H9 (cell line): ENCODE data around the gene NAPSA. TPM values are rescaled to one million over a fixed set of nuclear protein-coding genes. Genes with fewer than 3 reads are reported as not detected.

ENCODE experiments used
- DNase-seq: peaks from one replicate; pipeline ENCODE4 v3.0.0-alpha.2; 2017
- H2AFZ ChIP-seq: one replicate; pipeline ENCODE4 v1.6.1; 2013; ENCODE audit warnings: mild to moderate bottlenecking, low read length, control low read depth, moderate library complexity
- H2AK5ac ChIP-seq: 2 replicates; pipeline ENCODE4 v1.6.1; 2013; ENCODE audit warnings: low read length, control low read depth, mixed read lengths; ENCODE audit not compliant: insufficient read length
- H2BK120ac ChIP-seq: one replicate; pipeline ENCODE4 v1.6.1; 2013; ENCODE audit warnings: low read depth, mild to moderate bottlenecking, low read length, control low read depth, inconsistent platforms; ENCODE audit not compliant: poor library complexity, severe bottlenecking
- H2BK12ac ChIP-seq: 2 replicates; pipeline ENCODE4 v1.6.1; 2013; ENCODE audit warnings: low read length, control low read depth, mixed read lengths, low read depth; ENCODE audit not compliant: insufficient read length
- H2BK15ac ChIP-seq: 2 replicates; pipeline ENCODE4 v1.6.1; 2013; ENCODE audit warnings: low read depth, low read length, control low read depth
- H2BK20ac ChIP-seq: one replicate; pipeline ENCODE4 v1.6.1; 2013; ENCODE audit warnings: low read depth, mild to moderate bottlenecking, low read length, control low read depth, inconsistent platforms; ENCODE audit not compliant: poor library complexity, severe bottlenecking
- H2BK5ac ChIP-seq: 2 replicates; pipeline ENCODE4 v1.6.1; 2013; ENCODE audit warnings: low read length, control low read depth, mixed read lengths; ENCODE audit not compliant: insufficient read length
- H3K14ac ChIP-seq: 2 replicates; pipeline ENCODE4 v1.6.1; 2013; ENCODE audit warnings: low read length, control low read depth; ENCODE audit not compliant: insufficient read depth
- H3K18ac ChIP-seq: 2 replicates; pipeline ENCODE4 v1.6.1; 2013; ENCODE audit warnings: low read depth, mild to moderate bottlenecking, mixed read lengths, low read length, control low read depth; ENCODE audit not compliant: insufficient read length
- H3K23ac ChIP-seq: 2 replicates; pipeline ENCODE4 v1.6.1; 2013; ENCODE audit warnings: low read length, control low read depth, mixed read lengths, low read depth; ENCODE audit not compliant: insufficient read length
- H3K23me2 ChIP-seq: 2 replicates; pipeline ENCODE4 v1.6.1; 2013; ENCODE audit warnings: low read depth, mild to moderate bottlenecking, mixed read lengths, low read length, control low read depth; ENCODE audit not compliant: insufficient read length, poor library complexity, severe bottlenecking
- H3K27ac ChIP-seq: 2 replicates; pipeline ENCODE4 v1.5.1; 2013; ENCODE audit warnings: low read length, control low read depth, mixed read lengths, low read depth; ENCODE audit not compliant: insufficient read length
- H3K27me3 ChIP-seq: 2 replicates; pipeline ENCODE4 v1.6.1; 2013; ENCODE audit warnings: low read length, control low read depth, inconsistent platforms; ENCODE audit not compliant: insufficient read depth
- H3K4ac ChIP-seq: 2 replicates; pipeline ENCODE4 v1.6.1; 2013; ENCODE audit warnings: low read depth, mild to moderate bottlenecking, control low read depth, inconsistent platforms, low read length, moderate library complexity
- H3K4me1 ChIP-seq: 2 replicates; pipeline ENCODE4 v1.6.1; 2013; ENCODE audit warnings: low read length, control low read depth, inconsistent platforms; ENCODE audit not compliant: insufficient read depth
- H3K4me2 ChIP-seq: 2 replicates; pipeline ENCODE4 v1.6.1; 2013; ENCODE audit warnings: low read length, control low read depth, mixed read lengths; ENCODE audit not compliant: insufficient read length, insufficient read depth
- H3K56ac ChIP-seq: 2 replicates; pipeline ENCODE4 v1.6.1; 2013; ENCODE audit warnings: low read depth, mild to moderate bottlenecking, mixed read lengths, low read length, control low read depth; ENCODE audit not compliant: insufficient read length
- H3K79me1 ChIP-seq: 2 replicates; pipeline ENCODE4 v1.6.1; 2013; ENCODE audit warnings: low read depth, mild to moderate bottlenecking, moderate library complexity, low read length, control low read depth, inconsistent platforms; ENCODE audit not compliant: insufficient read depth, poor library complexity, severe bottlenecking
- H3K79me2 ChIP-seq: 2 replicates; pipeline ENCODE4 v1.6.1; 2013; ENCODE audit warnings: low read length, control low read depth, inconsistent platforms; ENCODE audit not compliant: insufficient read depth
- H3K9ac ChIP-seq: 2 replicates; pipeline ENCODE4 v1.6.1; 2013; ENCODE audit warnings: low read length, control low read depth, mixed read lengths; ENCODE audit not compliant: insufficient read length; ENCODE audit errors: extremely low read depth
- H3K9me3 ChIP-seq: one replicate; pipeline ENCODE4 v1.6.1; 2013; ENCODE audit warnings: low read depth, low read length, inconsistent platforms; ENCODE audit not compliant: control insufficient read depth
- H3T11ph ChIP-seq: one replicate; pipeline ENCODE4 v1.6.1; 2013; ENCODE audit warnings: mild to moderate bottlenecking, low read length, control low read depth, inconsistent platforms
- H4K20me1 ChIP-seq: one replicate; pipeline ENCODE4 v1.6.1; 2013; ENCODE audit not compliant: control insufficient read depth, insufficient read length, insufficient read depth
- H4K5ac ChIP-seq: 2 replicates; pipeline ENCODE4 v1.6.1; 2013; ENCODE audit warnings: low read depth, mild to moderate bottlenecking, mixed read lengths, low read length, control low read depth; ENCODE audit not compliant: insufficient read length
- H4K8ac ChIP-seq: replicated peaks from 2 replicates; pipeline ENCODE4 v1.6.1; 2013; ENCODE audit warnings: low read length, control low read depth, mixed read lengths, low read depth; ENCODE audit not compliant: insufficient read length
- H4K91ac ChIP-seq: 2 replicates; pipeline ENCODE4 v1.6.1; 2013; ENCODE audit warnings: low read depth, mild to moderate bottlenecking, moderate library complexity, mixed read lengths, low read length, control low read depth; ENCODE audit not compliant: insufficient read length
- H3K27ac Mint-ChIP-seq, 3 experiments: 2 replicates in 2 of 3; 3 replicates in 1 of 3; pipeline ENCODE4 v1.8.0; 2020 to 2021; ENCODE audit warnings: mixed read lengths in 3 of 3, mild to moderate bottlenecking in 1 of 3, moderate library complexity in 1 of 3
- H3K27me3 Mint-ChIP-seq: 2 replicates; pipeline ENCODE4 v1.8.0; 2021; ENCODE audit warnings: low read depth, mild to moderate bottlenecking, moderate library complexity, mixed read lengths
- H3K36me3 Mint-ChIP-seq, 3 experiments: 2 replicates in 2 of 3; 3 replicates in 1 of 3; pipeline ENCODE4 v1.8.0; 2020 to 2021; ENCODE audit warnings: low read depth in 3 of 3, mixed read lengths in 3 of 3; ENCODE audit not compliant: insufficient read depth in 1 of 3
- H3K4me1 Mint-ChIP-seq, 2 experiments: 2 replicates each; pipeline ENCODE4 v1.8.0; 2020; ENCODE audit warnings: mixed read lengths in 2 of 2
- H3K4me3 Mint-ChIP-seq, 2 experiments: 2 replicates in 1 of 2; 3 replicates in 1 of 2; pipeline ENCODE4 v1.8.0; 2020 to 2021; ENCODE audit warnings: mild to moderate bottlenecking in 2 of 2, mixed read lengths in 2 of 2, moderate library complexity in 1 of 2
- H3K9me3 Mint-ChIP-seq, 2 experiments: 2 replicates in 1 of 2; 3 replicates in 1 of 2; pipeline ENCODE4 v1.8.0; 2020; ENCODE audit warnings: mild to moderate bottlenecking in 2 of 2, mixed read lengths in 2 of 2, moderate library complexity in 1 of 2
- WGBS: extraction: QIAGEN DNeasy Blood & Tissue Kit; methylation state at CpG from one replicate; pipeline ENCODE4 v1.1.7; 2013; ENCODE audit warnings: missing lambda C conversion rate, low lambda C conversion rate, mixed read lengths; ENCODE audit not compliant: insufficient read length; ENCODE audit errors: extremely low coverage; 5-methylcytosine and 5-hydroxymethylcytosine counted together
- total RNA-seq: library from RNA; stranded (reverse); gene quantifications from 2 replicates; pipeline ENCODE4 v1.2.1, GENCODE V29; 2021
- TF ChIP-seq, protein P1 (sequence below): fragments of 200-600 bp; sonication (generic); conservative IDR thresholded peaks from 3 replicates; pipeline ENCODE4 v1.8.0; 2021; ENCODE audit warnings: antibody characterized with exemption, mild to moderate bottlenecking

NAPSA gene
- total RNA-seq, 1 experiment from 2014 or later = 0.44 TPM

DNA sequence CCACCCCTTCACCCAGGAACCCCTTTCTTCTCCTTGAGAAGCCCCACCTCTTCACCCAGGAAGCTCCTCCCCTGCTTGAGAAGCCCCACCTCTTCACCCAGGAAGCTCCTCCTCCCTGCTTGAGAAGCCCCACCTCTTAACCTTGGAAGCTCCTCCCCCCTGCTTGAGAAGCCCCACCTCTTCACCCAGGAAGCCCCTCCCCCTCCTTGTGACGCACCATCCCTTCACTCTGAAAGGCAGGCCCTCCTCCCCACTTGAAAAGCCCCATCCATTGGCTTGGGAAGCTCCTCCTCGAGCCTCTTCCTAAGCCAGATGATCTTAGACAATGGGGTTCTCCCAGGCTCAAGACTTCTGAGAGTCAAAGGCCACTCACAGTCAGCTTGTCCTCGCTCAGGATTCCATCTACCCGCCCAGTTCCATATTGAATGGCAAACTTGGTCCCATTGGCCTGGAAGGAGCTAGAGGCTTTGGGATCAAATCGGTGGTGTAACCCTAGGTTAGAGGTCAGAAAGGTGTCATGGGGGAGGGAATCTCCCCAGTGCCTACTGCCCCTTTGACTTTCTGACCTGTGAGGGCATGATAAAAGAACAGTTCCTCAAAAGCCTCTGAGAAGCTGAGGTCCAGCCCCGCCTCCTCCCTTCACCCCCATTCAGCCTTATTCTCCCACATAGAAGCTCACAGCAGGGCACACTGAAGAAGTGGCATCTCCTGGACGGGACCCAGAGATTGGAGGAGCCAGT is 4.0 kb downstream of the NAPSA start:
- Histone ChIP-seq H3K23ac (no peak overlapping the region), H2BK12ac (no peak overlapping the region), H3K27me3 (no peaks in the 10 kb centered on the region), H3K4me2 (no peak overlapping the region), H3K14ac (no peak overlapping the region), H3K9me3 (no peaks in the 10 kb centered on the region), H3K27ac (no peak overlapping the region), H2AK5ac (no peak overlapping the region), H4K20me1 (no peaks in the 10 kb centered on the region), H3K56ac (no peak overlapping the region), H3K9ac (no peak overlapping the region), H2AFZ (no peak overlapping the region), H2BK20ac (no peak overlapping the region), H2BK120ac (no peak overlapping the region), H3K18ac (no peak overlapping the region), H3K4ac (no peak overlapping the region), H3T11ph (no peak overlapping the region), H3K4me1 (peaks cover 2% of the 10 kb centered on the region; the same call in 1 of the 2 replicates), H3K23me2 (no peaks in the 10 kb centered on the region), H2BK5ac (no peak overlapping the region), H3K79me1 (no peaks in the 10 kb centered on the region), H4K8ac (no peak overlapping the region), H2BK15ac (no peak overlapping the region), H3K79me2 (no peaks in the 10 kb centered on the region), H4K91ac (no peak overlapping the region), H4K5ac (no peak overlapping the region)
- DNase-seq = no peak
- H3K27ac Mint-ChIP-seq = no peak overlapping the region
- peaks cover 11 to 19% of the 10 kb centered on the region in 2 experiments for H3K4me1 Mint-ChIP-seq
- no CpG with 5 or more reads among the region's 7 CpGs for WGBS
- peaks cover 0 to 8% (median 6%) of the 10 kb centered on the region in 3 experiments; a peak in 4 of 7 replicates for H3K36me3 Mint-ChIP-seq
- no peaks in the 10 kb centered on the region; a peak in 2 of 5 replicates for H3K9me3 Mint-ChIP-seq
- TF ChIP-seq, protein P1, sequence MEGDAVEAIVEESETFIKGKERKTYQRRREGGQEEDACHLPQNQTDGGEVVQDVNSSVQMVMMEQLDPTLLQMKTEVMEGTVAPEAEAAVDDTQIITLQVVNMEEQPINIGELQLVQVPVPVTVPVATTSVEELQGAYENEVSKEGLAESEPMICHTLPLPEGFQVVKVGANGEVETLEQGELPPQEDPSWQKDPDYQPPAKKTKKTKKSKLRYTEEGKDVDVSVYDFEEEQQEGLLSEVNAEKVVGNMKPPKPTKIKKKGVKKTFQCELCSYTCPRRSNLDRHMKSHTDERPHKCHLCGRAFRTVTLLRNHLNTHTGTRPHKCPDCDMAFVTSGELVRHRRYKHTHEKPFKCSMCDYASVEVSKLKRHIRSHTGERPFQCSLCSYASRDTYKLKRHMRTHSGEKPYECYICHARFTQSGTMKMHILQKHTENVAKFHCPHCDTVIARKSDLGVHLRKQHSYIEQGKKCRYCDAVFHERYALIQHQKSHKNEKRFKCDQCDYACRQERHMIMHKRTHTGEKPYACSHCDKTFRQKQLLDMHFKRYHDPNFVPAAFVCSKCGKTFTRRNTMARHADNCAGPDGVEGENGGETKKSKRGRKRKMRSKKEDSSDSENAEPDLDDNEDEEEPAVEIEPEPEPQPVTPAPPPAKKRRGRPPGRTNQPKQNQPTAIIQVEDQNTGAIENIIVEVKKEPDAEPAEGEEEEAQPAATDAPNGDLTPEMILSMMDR = no peak
- H3K27me3 Mint-ChIP-seq = peaks cover 12% of the 10 kb centered on the region
- H3K4me3 Mint-ChIP-seq = no peak overlapping the region
